Mesothelial cell of epicardium (in vitro differentiated cells): ENCODE results near the gene LBH. TPM values are rescaled to one million over a fixed set of nuclear protein-coding genes. Genes with fewer than 3 reads are reported as not detected.

Experiments
- DNase-seq, 2 experiments: peaks; one replicate each; pipeline ENCODE4 v3.0.0; 2021; ENCODE audit warnings: low spot score in 2 of 2; ENCODE audit not compliant: unreplicated experiment in 2 of 2
- H3K27ac Mint-ChIP-seq: 2 replicates; pipeline ENCODE4 v1.8.0; 2021; ENCODE audit warnings: mixed read lengths
- H3K27me3 Mint-ChIP-seq: 2 replicates; pipeline ENCODE4 v1.8.0; 2021; ENCODE audit warnings: low read depth, mixed read lengths
- H3K36me3 Mint-ChIP-seq: 2 replicates; pipeline ENCODE4 v1.8.0; 2021; ENCODE audit warnings: mixed read lengths
- H3K4me1 Mint-ChIP-seq: 2 replicates; pipeline ENCODE4 v1.8.0; 2021; ENCODE audit warnings: mixed read lengths
- H3K4me3 Mint-ChIP-seq: 2 replicates; pipeline ENCODE4 v1.8.0; 2021; ENCODE audit warnings: mild to moderate bottlenecking, moderate library complexity, mixed read lengths
- H3K9me3 Mint-ChIP-seq: 2 replicates; pipeline ENCODE4 v1.8.0; 2021; ENCODE audit warnings: mixed read lengths
- CTCF ChIP-seq: fragments of 200-600 bp; sonication (generic); IDR thresholded peaks from one replicate; pipeline ENCODE4 v1.5.0; 2021; ENCODE audit warnings: antibody characterized with exemption; ENCODE audit not compliant: unreplicated experiment
- total RNA-seq: library from RNA; stranded (reverse); gene quantifications from 3 replicates; pipeline ENCODE4 v1.2.1, GENCODE V29; 2021

Gene LBH
- total RNA-seq, 1 donor from 2014 or later = 44.5 TPM

- H3K27ac Mint-ChIP-seq = no peak overlapping the region
- TF ChIP-seq CTCF = no peak
These were observed 30.4 kb downstream of the LBH start for GRCh38 chr2:30261695-30262211.

GRCh38 chr2:30262716-30263309, 31.5 kb downstream of the LBH start:
- H3K4me3 Mint-ChIP-seq = no peak overlapping the region
- no peak for TF ChIP-seq CTCF
- H3K4me1 Mint-ChIP-seq = peaks cover under 1% of the 10 kb centered on the region
- H3K27me3 Mint-ChIP-seq = no peaks in the 10 kb centered on the region
- H3K27ac Mint-ChIP-seq = no peak overlapping the region
- peaks cover 15% of the 10 kb centered on the region for H3K9me3 Mint-ChIP-seq
- peaks cover 17% of the 10 kb centered on the region for H3K36me3 Mint-ChIP-seq
- DNase-seq = no peak

More at GRCh38 chr2:30261695-30262211, 30.4 kb downstream of the LBH start:
- no peak for DNase-seq
- H3K36me3 Mint-ChIP-seq = peaks cover 26% of the 10 kb centered on the region
- no peaks in the 10 kb centered on the region for H3K27me3 Mint-ChIP-seq
- peaks cover 15% of the 10 kb centered on the region for H3K9me3 Mint-ChIP-seq
- H3K4me1 Mint-ChIP-seq = peaks cover 7% of the 10 kb centered on the region
- no peak overlapping the region for H3K4me3 Mint-ChIP-seq

GRCh38 chr2:30264274-30264673, 32.9 kb downstream of the LBH start:
- Mint-ChIP-seq H3K4me1 (no peaks in the 10 kb centered on the region), H3K9me3 (peaks cover 15% of the 10 kb centered on the region), H3K36me3 (peaks cover 7% of the 10 kb centered on the region), H3K27ac (no peak overlapping the region), H3K4me3 (no peak overlapping the region), H3K27me3 (no peaks in the 10 kb centered on the region)
- DNase-seq = no peak
- TF ChIP-seq CTCF = no peak

- Mint-ChIP-seq H3K9me3 (peaks cover 15% of the 10 kb centered on the region), H3K27ac (no peak overlapping the region)
- no peak for DNase-seq
These were observed 34.0 kb downstream of the LBH start for GRCh38 chr2:30265052-30266015.

More at GRCh38 chr2:30265052-30266015, 34.0 kb downstream of the LBH start:
- Mint-ChIP-seq H3K36me3 (peaks cover 4% of the 10 kb centered on the region), H3K4me1 (no peaks in the 10 kb centered on the region), H3K27me3 (no peaks in the 10 kb centered on the region), H3K4me3 (no peak overlapping the region)
- no peak for TF ChIP-seq CTCF
